K562 (cell line): Measurements from ENCODE around the gene PSME1. TPM values are rescaled to one million over a fixed set of nuclear protein-coding genes. Genes with fewer than 3 reads are reported as not detected.

Experiments used
- ATAC-seq: fragments of 200-7000 bp; cut with Tn5 transposase; 3 replicates; pipeline ENCODE4 v1.9.1; 2020; ENCODE audit warnings: moderate library complexity
- BruUV-seq: library from RNA; stranded (reverse); fragments of 400-500 nt; replicated peaks from 2 replicates; lab custom pipeline; 2021; lab: Mats Ljungman, UMichigan
- CTCF ChIA-PET: fragments of 300-600 bp; formaldehyde crosslinking; extraction: SDS; loops from one replicate; lab custom pipeline; 2021; ENCODE audit warnings: low intra/inter-chr PET ratio; lab: Yijun Ruan, JAX
- POLR2A ChIA-PET: fragments of 300-600, 350-650 bp; sonication (Branson Sonifier 250); formaldehyde crosslinking; extraction: SDS; loops from one replicate; lab custom pipeline; 2021; ENCODE audit warnings: antibody characterized with exemption, inconsistent platforms; lab: Yijun Ruan, JAX
- DNase-seq, 4 experiments: peaks; one replicate each; pipeline versions ENCODE4 v3.0.0 to v3.0.0-alpha.2; 2011 to 2018; ENCODE audit warnings: low spot score in 3 of 4, mixed read lengths in 3 of 4; ENCODE audit errors: extremely low read depth in 1 of 4
- FAIRE-seq: peaks from 2 replicates; lab custom pipeline; 2011; peaks lifted over from hg19 to GRCh38; lab: Jason Lieb, UNC
- H2AFZ ChIP-seq: 2 replicates; pipeline ENCODE4 v1.6.0; 2011; ENCODE audit warnings: low read depth, low read length, control low read depth, inconsistent platforms
- H3K27ac ChIP-seq: fragments of 200-600 bp; 3 replicates; pipeline ENCODE4 v1.8.0; 2011; ENCODE audit warnings: low read depth, mild to moderate bottlenecking, control low read depth, inconsistent platforms, low read length, moderate library complexity, mixed read lengths; ENCODE audit errors: extremely low read depth
- H3K27me3 ChIP-seq, 2 experiments: fragments of 300-600 bp in 1 of 2; 2 replicates in 1 of 2; 3 replicates in 1 of 2; pipeline versions ENCODE4 v1.6.0 to v1.8.0; 2011; ENCODE audit warnings: inconsistent platforms in 2 of 2, low read length in 2 of 2, mild to moderate bottlenecking in 1 of 2, mixed read lengths in 1 of 2, moderate library complexity in 1 of 2; ENCODE audit not compliant: control insufficient read depth in 2 of 2, insufficient read depth in 2 of 2
- H3K36me3 ChIP-seq: fragments of 300-600 bp; 3 replicates; pipeline ENCODE4 v1.8.0; 2011; ENCODE audit warnings: mild to moderate bottlenecking, low read length, inconsistent platforms; ENCODE audit not compliant: control insufficient read depth, insufficient read depth
- H3K4me1 ChIP-seq, 2 experiments: fragments of 200-600 bp in 1 of 2; replicated peaks in 1 of 2; 2 replicates in 1 of 2; 3 replicates in 1 of 2; pipeline versions ENCODE4 v1.5.1 to v1.8.0; 2011; ENCODE audit warnings: inconsistent platforms in 2 of 2, low read length in 2 of 2, mild to moderate bottlenecking in 1 of 2, mixed read lengths in 1 of 2, moderate library complexity in 1 of 2; ENCODE audit not compliant: control insufficient read depth in 2 of 2, insufficient read depth in 2 of 2
- H3K4me2 ChIP-seq: 2 replicates; pipeline ENCODE4 v1.6.1; 2011; ENCODE audit warnings: low read length, control low read depth, inconsistent platforms, mixed read lengths; ENCODE audit not compliant: insufficient read depth
- H3K4me3 ChIP-seq: fragments of 200-600 bp; sonication (generic), shearing (Covaris generic); 2 replicates; pipeline ENCODE4 v1.5.1; 2016; ENCODE audit warnings: control low read depth, inconsistent platforms
- H3K79me2 ChIP-seq: fragments of 200-600 bp; 3 replicates; pipeline ENCODE4 v1.8.0; 2011; ENCODE audit warnings: low read length, inconsistent platforms; ENCODE audit not compliant: control insufficient read depth, insufficient read depth
- H3K9ac ChIP-seq, 2 experiments: 2 replicates each; pipeline versions ENCODE4 v1.6.0 to v1.6.1; 2011; ENCODE audit warnings: low read depth in 2 of 2, low read length in 2 of 2, control low read depth in 1 of 2, inconsistent platforms in 1 of 2, mild to moderate bottlenecking in 1 of 2, mixed read lengths in 1 of 2; ENCODE audit not compliant: insufficient read depth in 1 of 2
- H3K9me1 ChIP-seq: one replicate; pipeline ENCODE4 v1.6.0; 2011; ENCODE audit warnings: inconsistent platforms, mild to moderate bottlenecking, low read length, moderate library complexity; ENCODE audit not compliant: control insufficient read depth, insufficient read depth
- H3K9me3 ChIP-seq: replicated peaks from 2 replicates; pipeline ENCODE4 v1.5.1; 2011; ENCODE audit warnings: low read depth, low read length, inconsistent platforms; ENCODE audit not compliant: control insufficient read depth, insufficient read depth
- H4K20me1 ChIP-seq: replicated peaks from 2 replicates; pipeline ENCODE4 v1.6.1; 2011; ENCODE audit warnings: low read length, inconsistent platforms, mixed read lengths; ENCODE audit not compliant: control insufficient read depth, insufficient read depth
- ATF1 ChIP-seq, 2 experiments: fragments of 450-650 bp in 1 of 2; IDR thresholded peaks; 2 replicates each; pipeline ENCODE4 v1.6.1; 2016; ENCODE audit warnings: missing compliant biosample characterization in 1 of 2, missing genetic modification characterization in 1 of 2
- DACH1 ChIP-seq: fragments of 450-650 bp; IDR thresholded peaks from 2 replicates; pipeline ENCODE4 v1.6.1; 2018; ENCODE audit not compliant: partially characterized antibody
- NFE2L1 ChIP-seq: fragments of 450-650 bp; IDR thresholded peaks from 2 replicates; pipeline ENCODE4 v1.6.1; 2016; ENCODE audit warnings: missing genetic modification characterization, low read depth, mild to moderate bottlenecking, missing compliant biosample characterization, moderate library complexity, borderline replicate concordance
- RUNX1 ChIP-seq: sonication (generic); IDR thresholded peaks from 2 replicates; pipeline ENCODE4 v1.6.1; 2016; ENCODE audit warnings: antibody characterized with exemption, low read depth
- SP1 ChIP-seq: sonication (generic); formaldehyde crosslinking; IDR thresholded peaks from 2 replicates; pipeline ENCODE4 v1.8.1; 2022; ENCODE audit warnings: mild to moderate bottlenecking, missing genetic modification reagents
- SRSF1 ChIP-seq: fragments of 200-400 bp; formaldehyde crosslinking; IDR thresholded peaks from 2 replicates; pipeline ENCODE4 v1.6.1; 2017; ENCODE audit warnings: mild to moderate bottlenecking, low read depth, low read length, moderate library complexity
- TARDBP ChIP-seq: fragments of 450-650 bp; IDR thresholded peaks from 2 replicates; pipeline ENCODE4 v1.6.1; 2016
- TBP ChIP-seq: optimal IDR thresholded peaks from 2 replicates; pipeline ENCODE3; 2011; ENCODE audit warnings: low read depth, low read length, improper control_type of control experiment
- TEAD4 ChIP-seq, 2 experiments: sonication (generic) in 1 of 2; formaldehyde crosslinking in 1 of 2; IDR thresholded peaks; 2 replicates each; pipeline versions ENCODE4 v1.6.1 to v1.8.0; 2012 to 2022; ENCODE audit warnings: borderline replicate concordance in 1 of 2, inconsistent platforms in 1 of 2, low read length in 1 of 2, mild to moderate bottlenecking in 1 of 2, missing genetic modification reagents in 1 of 2
- ZNF668 ChIP-seq: fragments of 250-450 bp; sonication (Bioruptor Pico); IDR thresholded peaks from 2 replicates; pipeline ENCODE4 v1.8.0; 2022; ENCODE audit warnings: mild to moderate bottlenecking, inconsistent platforms
- WGBS: fragments of 100-300 bp; shearing (Covaris generic); methylation state at CpG from one replicate; pipeline ENCODE4 v1.1.6; 2016; ENCODE audit warnings: low coverage, mixed read lengths; ENCODE audit not compliant: insufficient coverage; ENCODE audit errors: missing lambda C conversion rate; 5-methylcytosine and 5-hydroxymethylcytosine counted together
- in situ Hi-C: fragments of 300-500 bp; cut with MboI; formaldehyde crosslinking; loops from 4 replicates; pipeline ENCODE4 v1.15.0; 2018; ENCODE audit warnings: inconsistent platforms, mixed read lengths
- intact Hi-C: fragments of 100-400 bp; cut with micrococcal nuclease; formaldehyde crosslinking; loops from 2 replicates; pipeline ENCODE4 v1.14.2; 2022
- polyA plus RNA-seq, 8 experiments: library from polyadenylated mRNA; depleted of rRNA in 4 of 8; stranded (reverse) in 5 of 8; unstranded in 3 of 8; fragments of >200 nt; fragmentation: Nextera tagmentation in 2 of 8; fragmentation: Illumina TruSeq in 1 of 8; extraction: Ambion mirVana in 2 of 8; extraction: Trizol in 1 of 8; gene quantifications; 2 replicates each; pipeline versions ENCODE4 v1.2.1 to v1.2.3, GENCODE V29; 2011 to 2014; ENCODE audit warnings: inconsistent platforms in 1 of 8, missing spikeins in 1 of 8
- total RNA-seq, 7 experiments: library from RNA; depleted of rRNA in 6 of 7; stranded (reverse); fragments of >200 nt in 6 of 7; fragmentation: Illumina TruSeq in 2 of 7; extraction: Trizol in 2 of 7; gene quantifications; 2 replicates each; pipeline versions ENCODE4 v1.2.1 to v1.2.3, GENCODE V29; 2011 to 2021; ENCODE audit warnings: low replicate concordance in 1 of 7
- TF ChIP-seq, protein P1 (sequence below): fragments of 250-450 bp; sonication (Bioruptor Pico); IDR thresholded peaks from 2 replicates; pipeline ENCODE4 v1.9.0; 2021; ENCODE audit warnings: mild to moderate bottlenecking, inconsistent platforms
- TF ChIP-seq, protein P2 (sequence below): fragments of 200-800 bp; sonication (Bioruptor generic); IDR thresholded peaks from 2 replicates; pipeline ENCODE4 v1.6.1; 2017; ENCODE audit warnings: missing genetic modification characterization, missing compliant biosample characterization
- TF ChIP-seq, protein P3 (sequence below): sonication (generic); formaldehyde crosslinking; IDR thresholded peaks from 2 replicates; pipeline ENCODE4 v1.8.0; 2022; ENCODE audit warnings: missing genetic modification reagents, mild to moderate bottlenecking, moderate library complexity, borderline replicate concordance

The PSME1 gene
- total and polyA plus RNA-seq, 9 of the 15 experiments (the other 6 are each of a cell fraction or from before 2014, with no cell fraction given), result 20.3 to 180 (median 67.5) TPM

DNA sequence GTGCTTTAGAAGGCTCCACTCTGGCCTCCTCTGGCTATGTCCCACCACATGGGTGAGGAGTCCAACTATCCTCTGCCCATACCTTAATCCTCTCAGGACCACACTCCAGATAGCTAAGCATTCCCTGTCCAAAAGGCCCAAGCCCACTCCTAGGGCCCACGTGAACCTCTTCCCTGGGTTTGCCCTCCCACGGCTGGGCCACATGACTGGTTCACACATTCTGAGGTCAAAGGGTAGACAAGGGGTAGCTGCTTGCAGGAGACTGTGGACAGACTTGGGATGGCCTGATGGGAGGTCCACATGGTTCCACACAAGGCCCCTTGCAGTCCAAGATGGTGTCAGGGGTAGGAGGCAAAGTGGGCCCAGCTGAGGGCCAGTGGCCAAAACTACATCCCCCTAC lies 47.9 kb upstream of the PSME1 start (continued):
- TF ChIP-seq, protein P1, sequence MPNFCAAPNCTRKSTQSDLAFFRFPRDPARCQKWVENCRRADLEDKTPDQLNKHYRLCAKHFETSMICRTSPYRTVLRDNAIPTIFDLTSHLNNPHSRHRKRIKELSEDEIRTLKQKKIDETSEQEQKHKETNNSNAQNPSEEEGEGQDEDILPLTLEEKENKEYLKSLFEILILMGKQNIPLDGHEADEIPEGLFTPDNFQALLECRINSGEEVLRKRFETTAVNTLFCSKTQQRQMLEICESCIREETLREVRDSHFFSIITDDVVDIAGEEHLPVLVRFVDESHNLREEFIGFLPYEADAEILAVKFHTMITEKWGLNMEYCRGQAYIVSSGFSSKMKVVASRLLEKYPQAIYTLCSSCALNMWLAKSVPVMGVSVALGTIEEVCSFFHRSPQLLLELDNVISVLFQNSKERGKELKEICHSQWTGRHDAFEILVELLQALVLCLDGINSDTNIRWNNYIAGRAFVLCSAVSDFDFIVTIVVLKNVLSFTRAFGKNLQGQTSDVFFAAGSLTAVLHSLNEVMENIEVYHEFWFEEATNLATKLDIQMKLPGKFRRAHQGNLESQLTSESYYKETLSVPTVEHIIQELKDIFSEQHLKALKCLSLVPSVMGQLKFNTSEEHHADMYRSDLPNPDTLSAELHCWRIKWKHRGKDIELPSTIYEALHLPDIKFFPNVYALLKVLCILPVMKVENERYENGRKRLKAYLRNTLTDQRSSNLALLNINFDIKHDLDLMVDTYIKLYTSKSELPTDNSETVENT (CRISPR knock-in tag), result no peak

DNA sequence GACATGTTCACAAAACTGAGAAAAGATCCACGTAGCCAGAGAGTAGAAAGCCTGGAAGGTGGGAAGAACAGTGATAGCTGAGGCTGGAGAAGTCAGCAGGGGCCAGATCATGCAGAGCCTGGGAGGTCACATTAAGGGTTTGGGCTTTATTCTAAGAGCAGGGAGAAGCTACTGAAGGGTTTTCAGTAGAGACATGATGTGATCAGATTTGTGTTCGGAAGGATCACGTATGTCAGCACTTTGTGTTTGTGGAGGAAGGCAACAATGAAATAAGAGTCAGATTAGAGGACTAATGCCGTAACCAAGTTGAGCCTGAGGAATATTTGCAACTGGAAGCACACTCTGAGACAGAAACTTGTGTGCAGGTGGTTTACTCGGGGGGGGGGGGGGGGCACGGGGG lies 46.1 kb upstream of the PSME1 start:
- in situ Hi-C loops (loop anchor here (5.0 kb wide), 2 partner anchors 33 to 78 kb away; no protein-coding TSS in a partner anchor), intact Hi-C loops (loop anchor here (1.0 to 10.0 kb wide), 3 partner anchors 32 to 75 kb away; partner anchors contain the start of genes EMC9, PSME2 and RNF31)
- H3K4me1 ChIP-seq, result peaks cover 12 to 18% of the 10 kb centered on the region in 2 experiments; a peak in 4 of 5 replicates
- H4K20me1 ChIP-seq, result no peaks in the 10 kb centered on the region
- no TSS peak for BruUV-seq
- ChIA-PET POLR2A (interaction anchor here (1.5 to 1.8 kb wide), 2 partner anchors 9 to 32 kb away, joined by 3 to 8 read pairs; no protein-coding TSS in a partner anchor), CTCF (interaction anchor here (1.4 to 2.4 kb wide), 2 partner anchors 32 to 207 kb away, joined by 3 to 10 read pairs; no protein-coding TSS in a partner anchor)
- no peaks in the 10 kb centered on the region for H3K27me3 ChIP-seq
- H3K27ac ChIP-seq, result no peak overlapping the region
- no peak overlapping the region for H3K4me2 ChIP-seq
- no peaks in the 10 kb centered on the region for H3K9me1 ChIP-seq
- no peak overlapping the region for H2AFZ ChIP-seq
- H3K9ac ChIP-seq, result no peak overlapping the region
- WGBS, result 67% methylated on average over 4 of the region's 6 CpGs
- no peak for FAIRE-seq
- H3K36me3 ChIP-seq, result no peaks in the 10 kb centered on the region; the same call in 2 of the 3 replicates
- no peak for ATAC-seq
- no peak for TF ChIP-seq SP1 (CRISPR knock-in tag)
- TF ChIP-seq, protein P2, sequence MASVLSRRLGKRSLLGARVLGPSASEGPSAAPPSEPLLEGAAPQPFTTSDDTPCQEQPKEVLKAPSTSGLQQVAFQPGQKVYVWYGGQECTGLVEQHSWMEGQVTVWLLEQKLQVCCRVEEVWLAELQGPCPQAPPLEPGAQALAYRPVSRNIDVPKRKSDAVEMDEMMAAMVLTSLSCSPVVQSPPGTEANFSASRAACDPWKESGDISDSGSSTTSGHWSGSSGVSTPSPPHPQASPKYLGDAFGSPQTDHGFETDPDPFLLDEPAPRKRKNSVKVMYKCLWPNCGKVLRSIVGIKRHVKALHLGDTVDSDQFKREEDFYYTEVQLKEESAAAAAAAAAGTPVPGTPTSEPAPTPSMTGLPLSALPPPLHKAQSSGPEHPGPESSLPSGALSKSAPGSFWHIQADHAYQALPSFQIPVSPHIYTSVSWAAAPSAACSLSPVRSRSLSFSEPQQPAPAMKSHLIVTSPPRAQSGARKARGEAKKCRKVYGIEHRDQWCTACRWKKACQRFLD, result no peak
- no peak for TF ChIP-seq DACH1
- TF ChIP-seq TBP, result no peak
- no peak for TF ChIP-seq ATF1 (CRISPR knock-in tag; IDR thresholded peaks at IDR 0.05)
- TF ChIP-seq ATF1 (tag; IDR thresholded peaks at IDR 0.05), result no peak
- no peak for TF ChIP-seq TARDBP
- no peak for TF ChIP-seq NFE2L1 (tag)
- no peak for TF ChIP-seq TEAD4 (IDR thresholded peaks at IDR 0.05; ENCODE audit: low read length)
- TF ChIP-seq TEAD4 (CRISPR knock-in tag; IDR thresholded peaks at IDR 0.05; ENCODE audit: borderline replicate concordance), result no peak
- TF ChIP-seq RUNX1, result no peak
- TF ChIP-seq, protein P3, sequence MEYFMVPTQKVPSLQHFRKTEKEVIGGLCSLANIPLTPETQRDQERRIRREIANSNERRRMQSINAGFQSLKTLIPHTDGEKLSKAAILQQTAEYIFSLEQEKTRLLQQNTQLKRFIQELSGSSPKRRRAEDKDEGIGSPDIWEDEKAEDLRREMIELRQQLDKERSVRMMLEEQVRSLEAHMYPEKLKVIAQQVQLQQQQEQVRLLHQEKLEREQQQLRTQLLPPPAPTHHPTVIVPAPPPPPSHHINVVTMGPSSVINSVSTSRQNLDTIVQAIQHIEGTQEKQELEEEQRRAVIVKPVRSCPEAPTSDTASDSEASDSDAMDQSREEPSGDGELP (CRISPR knock-in tag), result no peak
- TF ChIP-seq ZNF668, result no peak
- TF ChIP-seq SRSF1, result no peak
- H3K79me2 ChIP-seq, result peaks cover 8% of the 10 kb centered on the region
- H3K9me3 ChIP-seq, result no peaks in the 10 kb centered on the region
- no peak for DNase-seq
- H3K4me3 ChIP-seq, result no peak overlapping the region
